Small intestine (tissue), 7 donors: Measurements from ENCODE around the gene GPR89A. TPM values are rescaled to one million over a fixed set of nuclear protein-coding genes. Genes with fewer than 3 reads are reported as not detected.
"Not testable (repeated sequence)": the region's sequence is repeated elsewhere in the genome, so short reads cannot be mapped to it uniquely, and the experiment has no call there.

Experiments
- DNase-seq, 2 donors: peaks; one replicate each; pipeline versions ENCODE4 v3.0.0 to v3.0.0-alpha.2; 2013
- FAIRE-seq: peaks from 2 replicates; lab custom pipeline; 2012; peaks lifted over from hg19 to GRCh38; lab: Jason Lieb, UNC
- H3K27ac ChIP-seq, 3 donors: one replicate each; pipeline ENCODE4 v1.5.1; 2013; ENCODE audit warnings: low read length in 2 of 3, mild to moderate bottlenecking in 2 of 3, control low read depth in 1 of 3, inconsistent platforms in 1 of 3, low read depth in 1 of 3, moderate library complexity in 1 of 3
- H3K27me3 ChIP-seq, 3 donors: one replicate each; pipeline ENCODE4 v1.6.1; 2013; ENCODE audit warnings: low read length in 3 of 3, inconsistent platforms in 1 of 3; ENCODE audit not compliant: control insufficient read depth in 3 of 3, insufficient read depth in 3 of 3
- H3K36me3 ChIP-seq, 3 donors: one replicate each; pipeline ENCODE4 v1.6.1; 2013; ENCODE audit warnings: low read length in 3 of 3, inconsistent platforms in 1 of 3, low read depth in 1 of 3, mild to moderate bottlenecking in 1 of 3, moderate library complexity in 1 of 3; ENCODE audit not compliant: control insufficient read depth in 3 of 3, insufficient read depth in 2 of 3
- H3K4me1 ChIP-seq, 3 donors: one replicate each; pipeline ENCODE4 v1.6.1; 2013; ENCODE audit warnings: low read length in 2 of 3, inconsistent platforms in 1 of 3, low read depth in 1 of 3, mild to moderate bottlenecking in 1 of 3, moderate library complexity in 1 of 3; ENCODE audit not compliant: control insufficient read depth in 3 of 3, insufficient read depth in 2 of 3
- H3K4me3 ChIP-seq, 3 donors: one replicate each; pipeline ENCODE4 v1.5.1; 2013; ENCODE audit warnings: low read length in 3 of 3, control low read depth in 1 of 3, inconsistent platforms in 1 of 3, low read depth in 1 of 3, mild to moderate bottlenecking in 1 of 3, moderate library complexity in 1 of 3
- H3K9me3 ChIP-seq, 2 donors: one replicate each; pipeline ENCODE4 v1.6.1; 2013; ENCODE audit warnings: low read depth in 1 of 2, low read length in 1 of 2; ENCODE audit not compliant: control insufficient read depth in 2 of 2, insufficient read depth in 1 of 2
- WGBS, 3 donors: extraction: QIAGEN DNeasy Blood & Tissue Kit; methylation state at CpG; one replicate each; pipeline ENCODE4 v1.1.7; 2013; 5-methylcytosine and 5-hydroxymethylcytosine counted together
- polyA plus RNA-seq, 4 donors: library from polyadenylated mRNA; stranded (reverse) in 3 of 4; unstranded in 1 of 4; fragments of 200-250 nt in 3 of 4; fragments of 120-200 nt in 1 of 4; gene quantifications; one replicate each; pipeline versions ENCODE4 v1.2.1 to v1.2.3, GENCODE V29; 2013
- donor health status: healthy with polysubstance abuse.
- donor health status: control.
- donor health status: control.
- donor health status: Bipolar disorder and iron deficiency.
- donor health status: healthy.

Gene GPR89A
- polyA plus RNA-seq, 4 donors: 16.5 to 47.0 (median 22.7) TPM

- H3K4me1 ChIP-seq, DNase-seq, H3K27me3 ChIP-seq, H3K9me3 ChIP-seq, H3K4me3 ChIP-seq, H3K27ac ChIP-seq, H3K36me3 ChIP-seq: not testable (repeated sequence)
- peak; percentile 57 for FAIRE-seq
- WGBS, 3 donors: 58 to 73% (median 69%) methylated on average over 2 of the region's 2 CpGs
Observed at GRCh38 chr1:145662502-145662901, 54.7 kb downstream of the GPR89A start.

GRCh38 chr1:145665015-145665414 lies 57.2 kb downstream of the GPR89A start:
- not testable (repeated sequence) for H3K27me3 ChIP-seq, FAIRE-seq, H3K36me3 ChIP-seq, H3K4me3 ChIP-seq, DNase-seq, H3K27ac ChIP-seq, H3K4me1 ChIP-seq, H3K9me3 ChIP-seq
- 39 to 66% (median 51%) methylated on average over 4 of the region's 4 CpGs for WGBS, 3 donors

GRCh38 chr1:145670995-145671745 lies 63.4 kb downstream of the GPR89A start:
- H3K36me3 ChIP-seq, H3K27me3 ChIP-seq, H3K9me3 ChIP-seq, H3K4me1 ChIP-seq, H3K27ac ChIP-seq, H3K4me3 ChIP-seq, FAIRE-seq, DNase-seq: not testable (repeated sequence)
- 25 to 62% (median 43%) methylated on average over 1 to 2 of the region's 3 CpGs for WGBS, 3 donors

GRCh38 chr1:145673217-145673616 lies 65.4 kb downstream of the GPR89A start:
- H3K9me3 ChIP-seq, H3K27me3 ChIP-seq, FAIRE-seq, H3K36me3 ChIP-seq, H3K4me1 ChIP-seq, H3K27ac ChIP-seq, DNase-seq, H3K4me3 ChIP-seq: not testable (repeated sequence)
- no CpG with 5 or more reads among the region's 1 CpG for WGBS, 3 donors

- peaks cover 0 to 13% (median 4%) of the 10 kb centered on the region in 3 donors for H3K36me3 ChIP-seq
- H3K4me3 ChIP-seq, H3K27ac ChIP-seq, FAIRE-seq, H3K4me1 ChIP-seq, H3K27me3 ChIP-seq, H3K9me3 ChIP-seq, DNase-seq: not testable (repeated sequence)
- 94 to 96% (median 94%) methylated on average over 2 of the region's 3 CpGs for WGBS, 3 donors
Observed at GRCh38 chr1:145684858-145685257, 77.1 kb downstream of the GPR89A start.

GRCh38 chr1:145686078-145686477 lies 78.3 kb downstream of the GPR89A start:
- WGBS, 3 donors: 93% methylated on average over 1 of the region's 1 CpG; no CpG with 5 or more reads in 2 of the 3 donors
- not testable (repeated sequence) for FAIRE-seq

GRCh38 chr1:145688328-145688727 lies 80.5 kb downstream of the GPR89A start:
- Histone ChIP-seq H3K4me3 (no peak overlapping the region), H3K27ac (no peak overlapping the region), H3K27me3 (no peaks in the 10 kb centered on the region), H3K36me3 (peaks cover 0 to 20% (median 4%) of the 10 kb centered on the region in 3 donors), H3K9me3 (no peaks in the 10 kb centered on the region), H3K4me1 (peaks cover 4 to 11% (median 5%) of the 10 kb centered on the region in 3 donors)
- FAIRE-seq: no peak
- DNase-seq: no peak
- WGBS, 3 donors: 83 to 92% (median 85%) methylated on average over 4 of the region's 4 CpGs

More at GRCh38 chr1:145686078-145686477, 78.3 kb downstream of the GPR89A start:
- not testable (repeated sequence) for H3K4me3 ChIP-seq, H3K9me3 ChIP-seq, H3K27ac ChIP-seq, H3K27me3 ChIP-seq, DNase-seq
- Histone ChIP-seq H3K4me1 (peaks cover 4 to 11% (median 5%) of the 10 kb centered on the region in 3 donors), H3K36me3 (peaks cover 0 to 15% (median 4%) of the 10 kb centered on the region in 3 donors)

- DNase-seq (no peak), FAIRE-seq (no peak)
- WGBS, 3 donors: 93% methylated on average over 6 of the region's 6 CpGs
Observed at GRCh38 chr1:145688924-145689323, 81.1 kb downstream of the GPR89A start.

More at GRCh38 chr1:145688924-145689323, 81.1 kb downstream of the GPR89A start:
- Histone ChIP-seq H3K27me3 (no peaks in the 10 kb centered on the region), H3K36me3 (peaks cover 0 to 21% (median 4%) of the 10 kb centered on the region in 3 donors), H3K27ac (no peak overlapping the region), H3K4me3 (no peak overlapping the region), H3K9me3 (no peaks in the 10 kb centered on the region), H3K4me1 (peaks cover 4 to 11% (median 5%) of the 10 kb centered on the region in 3 donors)
